K562 (cell line): ENCODE data around the gene MEIS1. TPM values are rescaled to one million over a fixed set of nuclear protein-coding genes. Genes with fewer than 3 reads are reported as not detected.

Experiments
- KAT2B ChIP-seq: IDR thresholded peaks from one replicate; pipeline ENCODE4 v1.6.1; 2012; ENCODE audit warnings: low read depth, mild to moderate bottlenecking, control low read depth, inconsistent platforms, low read length, moderate library complexity
- SMARCE1 ChIP-seq: fragments of 450-650 bp; IDR thresholded peaks from 2 replicates; pipeline ENCODE4 v1.7.1; 2016; ENCODE audit warnings: mild to moderate bottlenecking
- SUPT5H ChIP-seq: fragments of 450-650 bp; IDR thresholded peaks from 2 replicates; pipeline ENCODE4 v1.6.1; 2016
- TRIM24 ChIP-seq, 2 experiments: fragments of 450-650 bp; IDR thresholded peaks; 2 replicates each; pipeline ENCODE4 v1.6.1; 2016
- polyA plus RNA-seq, 8 experiments: library from polyadenylated mRNA; depleted of rRNA in 4 of 8; stranded (reverse) in 5 of 8; unstranded in 3 of 8; fragments of >200 nt; fragmentation: Nextera tagmentation in 2 of 8; fragmentation: Illumina TruSeq in 1 of 8; extraction: Ambion mirVana in 2 of 8; extraction: Trizol in 1 of 8; gene quantifications; 2 replicates each; pipeline versions ENCODE4 v1.2.1 to v1.2.3, GENCODE V29; 2011 to 2014; ENCODE audit warnings: inconsistent platforms in 1 of 8, missing spikeins in 1 of 8
- total RNA-seq, 7 experiments: library from RNA; depleted of rRNA in 6 of 7; stranded (reverse); fragments of >200 nt in 6 of 7; fragmentation: Illumina TruSeq in 2 of 7; extraction: Trizol in 2 of 7; gene quantifications; 2 replicates each; pipeline versions ENCODE4 v1.2.1 to v1.2.3, GENCODE V29; 2011 to 2021; ENCODE audit warnings: low replicate concordance in 1 of 7
- TF ChIP-seq, protein P1 (sequence below), 2 experiments: fragments of 450-650 bp in 1 of 2; sonication (generic) in 1 of 2; formaldehyde crosslinking in 1 of 2; IDR thresholded peaks; 2 replicates each; pipeline versions ENCODE4 v1.7.1 to v1.9.0; 2016 to 2022; ENCODE audit warnings: inconsistent platforms in 1 of 2, mild to moderate bottlenecking in 1 of 2, missing genetic modification reagents in 1 of 2

The MEIS1 gene
- total and polyA plus RNA-seq, 9 of the 15 experiments (the other 6 are each of a cell fraction or from before 2014, with no cell fraction given), result 2.3 to 9.0 (median 5.9) TPM

DNA sequence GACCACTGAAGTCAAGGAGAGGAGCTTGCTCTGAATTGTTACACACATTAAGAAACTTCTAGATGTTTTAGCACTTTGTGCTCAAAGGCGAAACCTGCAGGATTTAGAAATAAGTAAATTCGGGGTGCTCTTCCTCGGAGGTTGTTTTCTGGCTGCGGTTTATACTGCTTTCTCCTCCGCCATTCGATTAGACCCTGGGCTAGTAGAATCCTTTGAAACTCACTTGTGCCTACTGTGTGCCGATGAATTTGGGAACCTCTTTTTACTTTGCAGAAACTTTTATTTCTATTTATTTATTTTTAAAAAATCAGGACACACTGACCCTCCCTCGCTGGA lies 3.5 kb downstream of the MEIS1 start (continued):
- TF ChIP-seq, protein P1, sequence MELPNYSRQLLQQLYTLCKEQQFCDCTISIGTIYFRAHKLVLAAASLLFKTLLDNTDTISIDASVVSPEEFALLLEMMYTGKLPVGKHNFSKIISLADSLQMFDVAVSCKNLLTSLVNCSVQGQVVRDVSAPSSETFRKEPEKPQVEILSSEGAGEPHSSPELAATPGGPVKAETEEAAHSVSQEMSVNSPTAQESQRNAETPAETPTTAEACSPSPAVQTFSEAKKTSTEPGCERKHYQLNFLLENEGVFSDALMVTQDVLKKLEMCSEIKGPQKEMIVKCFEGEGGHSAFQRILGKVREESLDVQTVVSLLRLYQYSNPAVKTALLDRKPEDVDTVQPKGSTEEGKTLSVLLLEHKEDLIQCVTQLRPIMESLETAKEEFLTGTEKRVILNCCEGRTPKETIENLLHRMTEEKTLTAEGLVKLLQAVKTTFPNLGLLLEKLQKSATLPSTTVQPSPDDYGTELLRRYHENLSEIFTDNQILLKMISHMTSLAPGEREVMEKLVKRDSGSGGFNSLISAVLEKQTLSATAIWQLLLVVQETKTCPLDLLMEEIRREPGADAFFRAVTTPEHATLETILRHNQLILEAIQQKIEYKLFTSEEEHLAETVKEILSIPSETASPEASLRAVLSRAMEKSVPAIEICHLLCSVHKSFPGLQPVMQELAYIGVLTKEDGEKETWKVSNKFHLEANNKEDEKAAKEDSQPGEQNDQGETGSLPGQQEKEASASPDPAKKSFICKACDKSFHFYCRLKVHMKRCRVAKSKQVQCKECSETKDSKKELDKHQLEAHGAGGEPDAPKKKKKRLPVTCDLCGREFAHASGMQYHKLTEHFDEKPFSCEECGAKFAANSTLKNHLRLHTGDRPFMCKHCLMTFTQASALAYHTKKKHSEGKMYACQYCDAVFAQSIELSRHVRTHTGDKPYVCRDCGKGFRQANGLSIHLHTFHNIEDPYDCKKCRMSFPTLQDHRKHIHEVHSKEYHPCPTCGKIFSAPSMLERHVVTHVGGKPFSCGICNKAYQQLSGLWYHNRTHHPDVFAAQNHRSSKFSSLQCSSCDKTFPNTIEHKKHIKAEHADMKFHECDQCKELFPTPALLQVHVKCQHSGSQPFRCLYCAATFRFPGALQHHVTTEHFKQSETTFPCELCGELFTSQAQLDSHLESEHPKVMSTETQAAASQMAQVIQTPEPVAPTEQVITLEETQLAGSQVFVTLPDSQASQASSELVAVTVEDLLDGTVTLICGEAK (IDR thresholded peaks at IDR 0.05), result no peak
- TF ChIP-seq, protein P1 (CRISPR knock-in tag; IDR thresholded peaks at IDR 0.05), result no peak
- no peak for TF ChIP-seq SMARCE1
- TF ChIP-seq TRIM24 (IDR thresholded peaks at IDR 0.05), result no peak
- no peak for TF ChIP-seq KAT2B
- no peak for TF ChIP-seq SUPT5H
